ENCODE results near the gene EIF3L.

- no peak for TF ChIP-seq POLR2A (IDR thresholded peaks at IDR 0.05)
- TF ChIP-seq, protein P1, sequence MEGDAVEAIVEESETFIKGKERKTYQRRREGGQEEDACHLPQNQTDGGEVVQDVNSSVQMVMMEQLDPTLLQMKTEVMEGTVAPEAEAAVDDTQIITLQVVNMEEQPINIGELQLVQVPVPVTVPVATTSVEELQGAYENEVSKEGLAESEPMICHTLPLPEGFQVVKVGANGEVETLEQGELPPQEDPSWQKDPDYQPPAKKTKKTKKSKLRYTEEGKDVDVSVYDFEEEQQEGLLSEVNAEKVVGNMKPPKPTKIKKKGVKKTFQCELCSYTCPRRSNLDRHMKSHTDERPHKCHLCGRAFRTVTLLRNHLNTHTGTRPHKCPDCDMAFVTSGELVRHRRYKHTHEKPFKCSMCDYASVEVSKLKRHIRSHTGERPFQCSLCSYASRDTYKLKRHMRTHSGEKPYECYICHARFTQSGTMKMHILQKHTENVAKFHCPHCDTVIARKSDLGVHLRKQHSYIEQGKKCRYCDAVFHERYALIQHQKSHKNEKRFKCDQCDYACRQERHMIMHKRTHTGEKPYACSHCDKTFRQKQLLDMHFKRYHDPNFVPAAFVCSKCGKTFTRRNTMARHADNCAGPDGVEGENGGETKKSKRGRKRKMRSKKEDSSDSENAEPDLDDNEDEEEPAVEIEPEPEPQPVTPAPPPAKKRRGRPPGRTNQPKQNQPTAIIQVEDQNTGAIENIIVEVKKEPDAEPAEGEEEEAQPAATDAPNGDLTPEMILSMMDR (IDR thresholded peaks at IDR 0.05): no peak
Observed at GRCh38 chr22:37822079-37822833, 27.0 kb upstream of the EIF3L start.

All from transverse colon (tissue), 3 donors.